Measurements from ENCODE around the gene NUCKS1.
"Not testable (repeated sequence)": the region's sequence is repeated elsewhere in the genome, so short reads cannot be mapped to it uniquely, and the experiment has no call there.

NUCKS1 gene

DNA sequence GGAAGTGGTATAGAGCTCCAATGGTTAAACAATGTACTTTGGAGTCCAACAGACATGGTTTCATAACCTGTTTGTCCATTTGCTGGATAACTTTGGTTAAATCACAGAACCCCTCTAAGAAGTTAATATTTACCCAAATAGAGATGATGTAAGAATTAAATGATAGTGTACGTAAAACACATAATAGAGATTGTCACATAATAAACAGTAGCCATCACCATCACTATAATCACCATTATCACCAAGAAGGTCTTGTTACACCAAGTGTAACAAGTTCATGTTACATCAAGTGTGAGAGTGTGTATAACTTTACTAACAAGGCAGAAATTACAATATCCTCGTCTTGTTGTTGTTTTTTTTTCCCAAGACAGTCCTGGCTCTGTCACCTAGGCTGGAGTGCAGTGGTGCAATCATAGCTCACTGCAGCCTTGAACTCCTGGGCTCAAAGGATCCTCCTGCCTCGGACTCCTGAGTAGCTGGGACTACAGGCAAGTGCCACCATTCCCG lies 23.3 kb downstream of the NUCKS1 start:
- no peak for DNase-seq

DNA sequence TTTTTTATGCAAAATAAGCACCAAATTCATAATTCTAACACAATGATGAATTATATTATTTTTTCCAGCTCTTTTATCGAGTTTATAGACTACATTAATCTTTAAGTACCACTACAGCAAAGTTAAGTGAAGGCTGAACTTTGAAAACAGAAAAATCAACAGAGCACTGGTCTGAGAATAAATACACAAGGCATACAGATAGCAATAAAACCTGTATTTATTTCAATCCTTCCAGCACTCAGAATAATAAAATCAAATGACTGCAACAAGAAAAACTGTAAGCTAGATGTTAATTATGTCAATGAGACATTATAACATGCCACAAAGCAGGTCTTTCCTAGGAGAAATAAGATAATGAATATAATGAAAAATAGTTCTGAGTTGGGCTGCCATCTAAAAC lies 24.5 kb downstream of the NUCKS1 start:
- DNase-seq: no peak

DNA sequence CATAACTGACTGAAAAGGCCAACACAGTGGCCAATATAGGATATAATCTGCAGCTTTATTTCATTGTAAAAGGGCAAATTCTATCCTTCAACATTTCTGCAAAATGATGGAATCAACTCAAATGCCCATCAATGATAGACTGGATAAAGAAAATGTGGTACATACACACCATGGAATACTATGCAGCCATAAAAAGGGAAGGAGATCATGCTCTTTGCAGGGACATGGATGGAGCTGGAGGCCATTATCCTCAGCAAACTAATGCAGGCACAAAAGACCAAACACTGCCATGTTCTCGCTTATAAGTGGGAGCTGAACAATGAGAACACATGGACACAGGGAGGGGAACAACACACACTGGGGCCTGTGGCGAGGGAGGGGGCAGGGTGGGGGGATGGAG lies 29.2 kb downstream of the NUCKS1 start:
- DNase-seq: not testable (repeated sequence)

DNA sequence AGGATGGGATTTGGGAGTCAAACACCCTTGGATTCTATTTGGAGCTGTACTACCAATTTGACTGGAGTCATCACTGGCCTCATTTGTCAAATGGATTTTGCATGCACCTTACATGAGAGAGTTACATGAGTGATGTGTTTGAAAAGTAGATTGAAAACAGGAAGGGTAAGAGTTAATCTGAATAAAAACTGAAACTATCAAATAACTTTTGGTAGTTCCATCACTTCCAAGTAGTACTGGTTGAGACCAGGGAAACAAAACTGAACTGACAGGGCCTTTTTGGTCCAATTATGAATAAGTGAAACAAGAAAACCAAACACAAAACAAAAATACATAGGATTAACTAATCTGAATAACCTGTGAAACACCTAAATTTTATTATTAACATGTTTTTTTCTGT lies 30.2 kb downstream of the NUCKS1 start:
- no peak for DNase-seq

DNA sequence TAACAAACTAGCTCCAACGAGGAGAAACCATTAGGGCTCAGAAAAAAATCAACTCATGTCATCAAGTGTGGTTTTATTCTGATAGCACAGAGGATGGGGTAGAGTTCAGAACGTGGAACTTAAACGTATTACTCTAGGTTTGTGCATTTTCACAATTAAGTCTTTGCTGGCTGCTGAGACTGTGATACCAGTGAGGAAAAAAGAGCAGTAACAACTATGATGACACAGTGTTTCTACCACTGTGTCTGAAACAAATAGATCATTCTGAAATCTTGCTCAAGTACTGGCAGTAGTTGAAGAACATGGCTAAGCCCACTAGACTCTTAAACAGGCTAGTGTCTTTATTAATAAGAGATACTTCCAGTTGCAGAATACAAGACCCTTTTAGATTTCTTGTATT lies 31.0 kb downstream of the NUCKS1 start:
- DNase-seq: no peak

DNA sequence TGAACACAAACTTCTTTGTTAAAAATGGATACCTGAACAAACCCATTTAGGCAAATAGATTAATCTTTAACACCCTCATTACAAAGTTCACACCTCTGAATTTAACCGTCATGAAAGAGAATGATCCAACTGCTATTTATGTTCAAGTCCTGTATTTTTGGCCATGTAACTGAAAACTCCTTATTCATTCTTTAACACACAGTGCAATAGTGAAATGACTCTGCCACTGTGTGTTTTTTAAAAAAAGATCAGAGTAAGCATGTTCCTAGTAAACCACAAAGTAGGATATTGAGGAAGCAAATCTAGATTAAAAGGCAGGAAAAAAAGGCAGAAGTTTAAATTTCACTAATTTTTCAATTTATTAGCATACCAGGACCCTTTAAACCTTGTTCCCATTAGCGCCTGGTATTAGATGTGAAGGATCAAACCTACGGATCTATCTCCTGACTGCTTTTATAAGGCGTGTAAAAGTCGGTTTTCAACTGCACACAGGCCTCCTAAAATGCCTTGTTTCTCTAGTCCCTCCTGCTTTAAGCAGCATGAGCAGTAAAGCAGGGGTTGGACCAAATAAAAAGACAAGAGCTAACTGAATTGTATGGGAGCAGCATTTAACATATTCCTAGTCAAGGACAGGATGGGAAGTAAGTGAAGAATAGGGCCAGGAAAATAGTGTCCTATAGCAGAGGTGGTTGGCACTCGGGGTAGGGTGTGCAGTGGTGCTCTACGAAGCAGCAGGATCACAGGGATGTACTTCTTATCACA lies 33.4 kb downstream of the NUCKS1 start:
- no peak for DNase-seq

DNA sequence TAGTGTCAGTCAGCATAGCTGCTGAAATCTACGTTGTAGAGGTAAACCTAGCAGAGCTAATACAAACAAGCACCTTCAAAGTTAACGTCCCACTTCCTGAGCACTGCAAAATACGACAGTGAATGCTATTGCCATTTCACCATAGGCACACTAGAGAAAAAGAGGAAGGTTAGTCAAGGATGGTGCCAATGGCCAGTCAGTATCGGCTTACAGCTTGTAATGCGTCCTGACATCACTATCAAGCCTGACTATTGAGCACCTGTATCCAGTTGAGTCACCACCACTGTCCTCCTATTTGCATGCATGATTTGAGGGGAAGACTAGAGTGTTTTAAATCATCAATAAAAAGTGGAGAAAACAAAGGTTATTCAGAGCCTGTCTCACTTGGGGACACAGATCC lies 34.4 kb downstream of the NUCKS1 start:
- DNase-seq: peak; percentile 15

DNA sequence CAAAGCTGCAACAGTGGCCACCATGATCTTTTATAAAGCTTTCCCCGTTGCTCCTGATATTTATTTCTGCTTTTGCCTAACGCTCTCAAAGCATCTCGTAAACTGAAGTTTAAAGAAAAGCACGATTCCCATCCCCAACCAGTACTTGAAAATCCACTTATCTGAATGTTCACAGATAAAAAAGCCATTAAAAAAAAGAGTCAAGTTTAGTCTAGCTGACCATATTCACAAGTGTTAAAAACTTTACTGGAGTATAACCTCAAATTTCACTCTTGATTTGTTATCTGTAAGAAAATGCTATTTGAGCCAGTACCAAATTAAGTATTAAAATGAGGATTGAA lies 35.1 kb downstream of the NUCKS1 start:
- DNase-seq: no peak

DNA sequence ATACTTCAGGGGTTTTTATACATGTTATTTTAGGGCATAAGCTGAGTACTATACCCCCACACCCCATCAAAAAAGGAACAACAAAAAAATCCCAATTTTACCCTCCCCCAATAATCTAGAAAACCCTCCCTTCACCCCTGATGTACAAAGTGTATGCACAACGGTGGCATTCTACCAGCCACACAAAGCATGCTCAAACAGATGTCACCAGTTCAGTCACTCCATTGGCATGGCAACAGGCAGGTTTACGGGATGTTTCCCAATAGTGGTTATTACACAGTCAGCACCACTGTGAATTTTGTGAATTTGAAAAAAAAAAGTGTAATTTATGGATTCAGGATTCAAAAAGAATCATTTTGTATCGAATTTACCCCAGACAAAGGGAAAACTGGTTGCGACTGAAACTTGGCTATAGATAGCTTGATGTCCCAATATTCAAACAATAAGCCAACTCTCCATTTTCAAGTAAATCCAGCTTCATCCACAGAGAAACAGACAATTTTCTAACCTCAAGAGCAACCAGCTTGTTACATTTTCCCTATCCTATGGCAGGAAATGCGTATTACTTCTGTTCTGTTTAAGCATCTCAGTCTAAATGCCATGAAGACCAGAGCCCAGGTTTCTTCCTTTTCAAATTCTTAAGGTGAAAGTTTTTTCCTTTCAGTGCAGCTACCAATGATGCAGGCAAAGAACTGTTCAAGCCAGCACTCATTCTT lies 35.6 kb downstream of the NUCKS1 start:
- DNase-seq: no peak

DNA sequence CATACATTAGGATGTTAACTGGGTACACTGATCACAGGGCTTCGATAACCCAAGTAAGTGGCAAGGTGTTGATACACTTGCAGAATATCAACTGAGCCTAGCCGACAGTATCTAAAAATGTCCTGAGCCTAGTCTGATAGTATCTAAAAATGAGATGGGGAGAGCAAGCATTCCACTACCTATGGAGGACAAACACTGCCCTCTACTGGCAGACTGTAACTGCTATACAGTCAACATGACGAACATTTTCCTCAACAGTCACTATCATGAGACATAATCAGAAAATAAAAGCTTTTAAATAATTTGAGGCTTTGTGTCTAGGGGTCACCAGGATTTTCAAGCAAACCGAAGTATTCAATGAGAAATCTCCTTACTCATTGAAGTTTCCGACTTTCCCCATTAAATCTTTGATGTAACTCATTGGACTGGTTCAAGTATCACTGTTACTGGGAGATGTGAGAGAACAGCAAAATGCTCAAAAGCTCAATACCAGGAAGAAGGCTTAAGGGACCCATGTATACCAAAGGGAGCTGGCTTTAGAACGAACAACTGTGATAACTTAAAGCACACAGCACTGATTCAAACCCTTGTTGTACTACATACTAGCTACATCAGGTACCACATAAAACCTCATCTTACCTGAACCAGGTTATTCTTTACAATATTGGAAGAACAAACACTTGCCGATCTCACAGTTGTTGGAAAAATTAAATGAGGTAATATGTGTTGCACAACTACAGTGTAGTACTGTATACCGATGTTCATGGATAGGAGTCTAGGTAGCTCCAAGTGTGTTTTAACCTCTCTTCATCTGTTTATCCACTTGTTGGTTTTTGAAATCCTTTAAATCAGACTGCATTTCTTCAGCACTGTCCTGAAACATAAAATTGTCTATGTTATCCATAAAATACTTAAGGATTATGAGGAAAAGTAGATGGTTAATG lies 38.6 kb downstream of the NUCKS1 start:
- peak; percentile 86 for DNase-seq

DNA sequence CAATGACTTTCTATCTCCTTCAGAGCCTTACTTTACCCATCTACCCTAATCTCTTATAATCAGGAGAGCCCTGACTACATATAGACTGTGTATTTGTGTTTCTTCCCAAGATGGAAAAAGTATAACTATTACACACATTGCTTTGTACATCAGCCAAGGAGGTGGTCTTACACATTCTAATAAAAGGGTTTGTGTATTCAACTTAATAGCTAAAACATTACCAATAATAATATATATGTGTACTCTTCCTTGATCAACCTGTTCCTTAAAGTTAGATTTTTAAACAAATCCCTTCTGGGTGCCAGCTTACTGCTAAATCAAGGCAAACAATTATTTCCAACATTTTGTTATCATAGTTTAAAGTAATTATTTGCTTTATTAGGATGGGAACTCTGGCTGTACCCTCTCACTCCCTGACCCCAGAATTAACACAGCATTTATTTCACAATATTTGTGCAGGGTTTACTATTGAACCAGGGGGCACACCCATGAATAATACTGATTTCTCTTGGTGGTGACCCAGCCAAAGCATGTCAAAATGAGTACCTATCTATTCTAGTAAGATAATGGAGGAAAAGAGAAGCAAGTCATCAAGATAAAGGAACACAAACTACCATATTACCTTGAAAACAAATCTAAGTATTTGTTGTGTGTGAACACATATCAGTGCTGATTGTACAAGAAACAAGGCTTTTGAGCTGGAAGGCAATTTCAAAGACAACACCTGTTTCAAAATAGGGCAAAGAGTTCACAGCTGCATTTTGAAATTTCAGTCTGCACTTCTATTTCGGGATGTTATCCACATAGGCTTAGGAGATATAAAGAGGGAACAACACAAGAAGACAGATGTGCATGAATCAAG lies 39.5 kb downstream of the NUCKS1 start:
- DNase-seq: no peak

DNA sequence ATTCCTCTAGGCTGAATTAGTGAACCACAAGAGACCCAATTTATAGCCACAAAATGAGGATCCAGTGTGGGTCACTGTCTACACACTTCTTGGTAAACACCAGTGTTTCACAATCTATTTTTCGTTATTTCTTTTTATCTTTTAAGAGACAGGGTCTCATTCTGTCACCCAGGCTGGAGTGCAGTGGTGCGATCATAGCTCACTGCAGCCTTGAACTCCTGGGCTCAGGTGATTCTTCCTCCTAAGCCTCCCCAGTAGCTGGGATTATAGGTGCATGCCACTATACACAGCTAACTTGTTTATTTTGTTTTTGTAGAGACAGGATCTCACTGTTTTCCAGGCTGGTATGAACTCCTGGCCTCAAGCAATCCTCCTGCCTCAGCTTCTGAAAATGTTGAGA lies 40.3 kb downstream of the NUCKS1 start:
- DNase-seq: no peak

DNA sequence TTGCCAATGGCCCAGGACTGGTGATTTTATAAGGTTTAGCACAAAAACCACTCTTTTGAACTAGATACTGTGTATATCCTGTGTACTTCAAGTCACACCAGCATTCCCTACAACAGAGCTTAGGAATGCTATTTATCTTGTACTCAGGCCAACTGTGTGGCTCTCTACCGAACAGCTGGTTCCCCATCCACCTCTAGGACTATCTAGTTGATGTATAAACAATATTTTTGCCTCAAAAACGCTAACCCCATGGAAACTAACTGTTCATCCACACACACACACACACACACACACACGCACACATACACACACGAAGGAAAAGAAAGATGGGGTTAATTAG lies 41.0 kb downstream of the NUCKS1 start:
- no peak for DNase-seq

DNA sequence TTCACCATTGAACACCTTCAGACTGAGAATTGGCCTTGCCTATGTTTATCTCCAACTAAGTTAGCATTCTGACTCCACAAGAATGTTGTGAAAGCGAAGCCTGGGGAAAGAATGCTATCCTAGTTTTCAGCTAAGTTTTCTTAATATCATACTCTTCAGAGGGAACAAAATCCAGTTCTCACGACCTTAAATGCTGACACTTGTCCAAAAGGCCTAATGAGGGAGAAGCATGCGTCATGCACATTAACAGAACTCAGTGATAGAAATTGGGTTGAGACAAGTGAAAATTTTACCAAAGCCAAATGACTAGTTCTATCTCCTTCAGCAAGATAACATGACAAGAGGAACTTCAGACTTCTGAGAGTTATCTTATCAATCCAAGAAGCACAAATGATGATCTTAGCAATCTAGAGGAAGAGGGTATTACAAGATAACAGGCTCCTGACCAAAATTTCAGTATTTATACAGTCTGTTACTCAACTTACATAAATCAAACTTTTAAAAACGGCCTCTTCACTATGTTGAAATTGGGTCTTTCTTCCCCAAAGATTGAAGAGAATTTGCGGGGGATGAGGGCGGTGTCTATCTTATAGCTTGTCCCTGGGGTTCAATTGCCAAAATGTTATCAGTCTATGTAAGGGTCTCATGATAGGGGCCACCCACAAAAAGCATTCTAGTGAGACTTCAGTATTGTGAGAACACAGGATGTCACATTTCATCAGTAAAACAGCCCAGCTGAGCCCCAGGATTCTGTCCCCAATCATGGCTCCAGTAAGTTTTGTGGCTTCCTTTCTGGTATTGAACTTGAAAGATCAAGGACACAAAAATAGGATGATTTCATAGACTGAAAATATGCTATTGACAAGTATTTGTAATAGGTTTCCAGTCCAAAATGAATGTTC lies 43.1 kb downstream of the NUCKS1 start:
- DNase-seq: no peak

DNA sequence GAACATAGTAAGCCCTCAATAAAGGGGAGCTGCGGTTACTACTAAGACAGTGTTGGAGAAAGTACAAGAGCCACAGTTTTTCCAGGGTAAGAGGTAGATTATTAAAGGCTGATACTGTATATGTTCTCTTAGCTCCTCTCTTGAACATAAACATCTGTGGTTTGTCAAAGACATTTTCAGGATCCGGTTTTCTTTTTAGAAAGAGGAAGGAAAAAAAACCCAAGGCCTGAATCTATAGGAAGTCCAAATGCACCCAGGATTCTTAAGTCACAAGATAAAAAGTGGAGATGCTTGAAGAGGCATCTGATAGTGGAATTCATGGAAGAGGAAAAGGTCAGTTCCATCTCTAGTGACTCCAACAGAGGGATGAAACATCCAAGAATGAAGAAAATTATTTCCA lies 45.1 kb downstream of the NUCKS1 start:
- DNase-seq: no peak

DNA sequence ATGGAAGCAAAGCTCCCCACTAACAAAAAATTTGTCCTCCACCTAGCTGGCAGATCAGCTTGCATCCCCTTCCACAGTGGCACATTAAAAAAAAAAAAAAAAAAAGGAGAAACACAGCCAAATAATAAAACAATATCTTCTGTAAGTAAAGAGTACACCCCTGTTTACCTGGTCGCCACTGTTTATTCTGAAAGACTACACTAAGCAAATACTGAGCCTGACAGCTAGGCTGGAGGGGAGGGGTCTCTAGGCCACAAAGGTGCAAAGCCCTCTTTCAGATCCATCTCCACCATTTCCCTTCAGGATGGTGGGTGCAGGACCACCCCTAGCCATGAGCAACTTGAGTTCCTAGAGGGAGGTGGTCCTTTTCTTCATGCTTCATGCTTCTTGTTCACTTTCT lies 46.9 kb downstream of the NUCKS1 start:
- peak; percentile 68 for DNase-seq

DNA sequence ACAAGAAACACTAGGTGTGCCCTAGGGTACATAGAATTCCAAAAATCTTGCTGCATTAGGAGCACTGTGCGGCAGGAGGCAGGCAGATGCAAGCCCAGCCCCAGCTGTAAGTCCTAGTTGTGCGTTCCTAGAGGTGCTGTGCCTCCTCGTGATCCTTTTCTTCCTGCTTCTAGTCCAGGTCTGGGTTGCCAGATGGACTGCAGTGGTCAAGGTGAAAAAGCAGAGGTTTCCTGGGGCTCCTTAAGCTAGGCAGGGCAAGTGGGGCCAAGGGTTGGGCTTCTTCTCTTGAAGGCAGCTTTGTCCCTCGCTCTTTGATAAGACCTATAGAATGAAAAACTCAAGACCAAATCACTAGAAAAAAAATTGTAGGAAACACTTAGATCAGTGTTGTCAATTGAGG lies 48.1 kb downstream of the NUCKS1 start:
- no peak for DNase-seq

DNA sequence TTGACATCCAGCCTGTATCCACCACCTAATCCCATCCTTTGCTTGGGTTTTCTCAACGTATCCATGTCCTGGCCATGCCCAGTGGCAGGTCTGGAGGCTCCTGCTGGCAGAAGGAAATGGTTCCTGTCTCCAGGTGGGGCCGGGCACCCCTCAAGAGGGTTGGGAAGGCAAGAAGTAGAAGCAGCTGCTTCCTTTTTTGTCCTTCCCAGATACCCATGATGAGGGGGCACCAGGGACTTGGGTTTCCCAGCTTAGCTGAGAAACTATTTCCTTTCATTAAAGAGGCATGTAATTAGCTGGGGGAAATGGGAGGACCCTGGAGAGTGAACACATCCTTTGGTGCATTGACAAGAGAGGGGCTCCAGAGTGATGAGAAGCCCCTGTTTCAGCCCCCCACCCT lies 48.6 kb downstream of the NUCKS1 start:
- no peak for DNase-seq

DNA sequence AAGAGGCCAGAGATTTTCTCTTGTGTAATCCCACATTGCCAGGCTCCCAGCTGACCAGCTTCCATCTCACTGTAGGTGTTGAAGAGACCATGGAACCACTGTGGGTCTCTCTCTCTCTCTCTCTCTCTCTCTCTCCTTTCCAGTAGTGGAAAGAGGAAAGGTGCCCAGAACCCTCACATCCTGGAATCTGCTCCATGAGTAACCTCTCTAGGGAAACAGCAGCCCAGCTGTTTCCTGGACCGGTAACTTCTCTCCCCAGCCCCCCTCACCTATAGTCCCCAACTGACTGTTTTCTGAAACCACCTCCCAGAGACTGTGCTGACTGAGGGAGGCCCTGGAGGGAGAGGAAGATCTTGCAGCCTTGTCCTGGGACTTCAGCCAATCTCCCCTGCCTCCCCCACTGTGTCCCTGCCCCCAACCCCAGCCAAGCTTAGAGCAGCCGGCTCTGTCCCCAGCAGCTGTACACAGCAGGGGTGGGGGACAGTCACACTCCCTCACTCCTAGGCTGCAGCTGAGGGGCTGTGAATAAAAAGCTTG lies 49.0 kb downstream of the NUCKS1 start:
- no peak for DNase-seq

DNA sequence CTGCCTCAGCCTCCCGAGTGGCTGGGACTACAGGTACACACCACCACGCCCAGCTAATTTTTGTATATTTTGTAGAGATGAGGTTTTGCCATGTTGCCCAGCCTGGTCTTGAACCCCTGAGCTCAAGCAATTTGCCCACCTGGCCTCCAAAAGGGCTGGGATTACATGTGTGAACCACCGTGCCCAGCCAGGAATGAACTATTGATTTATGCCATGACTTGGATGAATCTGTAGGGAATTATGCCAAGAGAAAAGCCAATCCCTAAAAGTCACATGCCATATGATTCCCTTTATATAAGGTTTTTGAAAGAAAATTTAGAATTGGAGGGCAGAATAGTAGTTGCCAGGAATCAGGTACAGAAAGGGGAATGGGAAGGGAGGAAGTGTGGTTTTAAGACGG lies 50.6 kb downstream of the NUCKS1 start:
- no peak for DNase-seq

DNA sequence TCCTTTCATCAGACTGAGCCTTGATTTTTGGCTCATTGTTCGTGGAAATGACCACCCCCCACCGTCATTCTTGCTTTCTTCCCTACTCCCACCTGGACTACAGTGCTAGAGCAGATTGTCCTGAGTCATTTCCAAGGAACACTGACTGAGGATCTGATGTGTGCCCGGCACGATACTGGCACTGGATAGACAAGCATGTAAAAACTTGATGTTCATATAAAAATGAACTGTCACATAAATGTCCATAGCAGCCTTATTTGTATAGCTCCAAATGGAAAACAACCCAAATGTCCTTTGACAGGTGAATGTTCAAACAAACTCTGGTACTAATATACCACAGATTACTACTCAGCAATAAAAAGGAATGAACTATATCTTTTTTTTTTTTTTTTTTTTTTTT lies 51.1 kb downstream of the NUCKS1 start:
- DNase-seq: no peak

Measured in NCI-H510A treated with DMSO at 0.1 percent for 48 hours (cell line).